HL-60/S4 treated with retinoic acid at 250 ng/mL for 4 days and 3 days (cell line): Measurements from ENCODE around the gene RACK1.

Experiments used
- in situ Hi-C: fragments of 300-500 bp; cut with MboI; formaldehyde crosslinking; loops from 2 replicates; pipeline ENCODE4 v1.7.0; 2022; ENCODE audit warnings: low sequenced_read_pairs

RACK1 gene

GRCh38 chr5:181199881-181200638, 43.6 kb downstream of the RACK1 start:
- in situ Hi-C loops = no loop called here

- in situ Hi-C loops = no loop called here
Measured at GRCh38 chr5:181198905-181199519, 44.7 kb downstream of the RACK1 start.

GRCh38 chr5:181198106-181198685, 45.5 kb downstream of the RACK1 start:
- in situ Hi-C loops = no loop called here

GRCh38 chr5:181197326-181197951, 46.3 kb downstream of the RACK1 start:
- in situ Hi-C loops = no loop called here

- in situ Hi-C loops = no loop called here
Measured at GRCh38 chr5:181195249-181195761, 48.4 kb downstream of the RACK1 start.

- in situ Hi-C loops = no loop called here
Measured at GRCh38 chr5:181194489-181195248, 49.0 kb downstream of the RACK1 start.

GRCh38 chr5:181193656-181194055, 50.0 kb downstream of the RACK1 start:
- in situ Hi-C loops = no loop called here

- in situ Hi-C loops = no loop called here
Measured at GRCh38 chr5:181192337-181193046, 51.2 kb downstream of the RACK1 start.

- in situ Hi-C loops = no loop called here
Measured at GRCh38 chr5:181191526-181192336, 52.0 kb downstream of the RACK1 start.

GRCh38 chr5:181190711-181191525, 52.8 kb downstream of the RACK1 start:
- in situ Hi-C loops = no loop called here

- in situ Hi-C loops = no loop called here
Measured at GRCh38 chr5:181189962-181190710, 53.6 kb downstream of the RACK1 start.

GRCh38 chr5:181189363-181189961, 54.2 kb downstream of the RACK1 start:
- in situ Hi-C loops = no loop called here

- in situ Hi-C loops = no loop called here
Measured at GRCh38 chr5:181188700-181189362, 54.9 kb downstream of the RACK1 start.

- in situ Hi-C loops = no loop called here
Measured at GRCh38 chr5:181187500-181188213, 56.0 kb downstream of the RACK1 start.

- in situ Hi-C loops = no loop called here
Measured at GRCh38 chr5:181186986-181187499, 56.7 kb downstream of the RACK1 start.
